OCI-LY1 (cell line): ENCODE measurements around the gene PACS2.

Experiments
- EZH2 ChIP-seq: fragments of 200-600 bp; sonication (generic), shearing (Covaris generic); IDR thresholded peaks from 2 replicates; pipeline ENCODE4 v1.8.0; 2017; ENCODE audit warnings: borderline replicate concordance, mixed run types, mild to moderate bottlenecking, antibody characterized with exemption, low read length, moderate library complexity, mixed read lengths
- TF ChIP-seq, protein P1 (sequence below): fragments of 200-600 bp; sonication (generic), shearing (Covaris generic); IDR thresholded peaks from 2 replicates; pipeline ENCODE4 v1.5.1; 2017; ENCODE audit warnings: mild to moderate bottlenecking, antibody characterized with exemption, low read length, moderate library complexity, mixed read lengths

GRCh38 chr14:105337966-105338741, 23.6 kb downstream of the PACS2 start:
- TF ChIP-seq, protein P1, sequence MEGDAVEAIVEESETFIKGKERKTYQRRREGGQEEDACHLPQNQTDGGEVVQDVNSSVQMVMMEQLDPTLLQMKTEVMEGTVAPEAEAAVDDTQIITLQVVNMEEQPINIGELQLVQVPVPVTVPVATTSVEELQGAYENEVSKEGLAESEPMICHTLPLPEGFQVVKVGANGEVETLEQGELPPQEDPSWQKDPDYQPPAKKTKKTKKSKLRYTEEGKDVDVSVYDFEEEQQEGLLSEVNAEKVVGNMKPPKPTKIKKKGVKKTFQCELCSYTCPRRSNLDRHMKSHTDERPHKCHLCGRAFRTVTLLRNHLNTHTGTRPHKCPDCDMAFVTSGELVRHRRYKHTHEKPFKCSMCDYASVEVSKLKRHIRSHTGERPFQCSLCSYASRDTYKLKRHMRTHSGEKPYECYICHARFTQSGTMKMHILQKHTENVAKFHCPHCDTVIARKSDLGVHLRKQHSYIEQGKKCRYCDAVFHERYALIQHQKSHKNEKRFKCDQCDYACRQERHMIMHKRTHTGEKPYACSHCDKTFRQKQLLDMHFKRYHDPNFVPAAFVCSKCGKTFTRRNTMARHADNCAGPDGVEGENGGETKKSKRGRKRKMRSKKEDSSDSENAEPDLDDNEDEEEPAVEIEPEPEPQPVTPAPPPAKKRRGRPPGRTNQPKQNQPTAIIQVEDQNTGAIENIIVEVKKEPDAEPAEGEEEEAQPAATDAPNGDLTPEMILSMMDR: no peak
- no peak for TF ChIP-seq EZH2
